A549 (cell line): Measurements from ENCODE around the gene ZCCHC10. TPM values are rescaled to one million over a fixed set of nuclear protein-coding genes. Genes with fewer than 3 reads are reported as not detected.
"Not testable (repeated sequence)": the region's sequence is repeated elsewhere in the genome, so short reads cannot be mapped to it uniquely, and the experiment has no call there.

Experiments used
- ATAC-seq, 2 experiments: fragments of 200-7000 bp in 1 of 2; fragments of >200 bp in 1 of 2; cut with Nextera tagmentation in 1 of 2; cut with Tn5 transposase in 1 of 2; 3 replicates each; pipeline versions ENCODE4 v1.8.0 to v1.9.1; 2018 to 2020; ENCODE audit warnings: mild to moderate bottlenecking in 1 of 2, moderate library complexity in 1 of 2
- CTCF ChIA-PET: fragments of 300-600 bp; sonication (Branson Sonifier 250); formaldehyde crosslinking; extraction: SDS; loops from one replicate; lab custom pipeline; 2021; ENCODE audit warnings: antibody characterized with exemption, inconsistent platforms; lab: Yijun Ruan, JAX
- POLR2A ChIA-PET: fragments of 350-600 bp; formaldehyde crosslinking; extraction: SDS; loops from one replicate; lab custom pipeline; 2021; ENCODE audit warnings: antibody characterized with exemption, inconsistent platforms; lab: Yijun Ruan, JAX
- DNase-seq, 2 experiments: peaks; one replicate each; pipeline versions ENCODE4 v3.0.0 to v3.0.0-alpha.2; 2011 to 2016; ENCODE audit warnings: low read depth in 1 of 2, low spot score in 1 of 2
- FAIRE-seq: peaks from 2 replicates; lab custom pipeline; 2011; peaks lifted over from hg19 to GRCh38; lab: Jason Lieb, UNC
- H3K27ac ChIP-seq, 2 experiments: fragments of >200 bp; sonication (Bioruptor Twin); formaldehyde crosslinking; 3 replicates each; pipeline ENCODE4 v1.5.1; 2016 to 2017
- H3K4me1 ChIP-seq: fragments of >200 bp; sonication (Bioruptor Twin); formaldehyde crosslinking; 3 replicates; pipeline ENCODE4 v1.6.1; 2016
- H3K4me2 ChIP-seq: fragments of >200 bp; sonication (Bioruptor Twin); formaldehyde crosslinking; 3 replicates; pipeline ENCODE4 v1.6.1; 2016
- H3K4me3 ChIP-seq: fragments of >200 bp; sonication (Bioruptor Twin); formaldehyde crosslinking; 3 replicates; pipeline ENCODE4 v1.5.1; 2016
- H3K9me3 ChIP-seq: fragments of >200 bp; sonication (Bioruptor Twin); formaldehyde crosslinking; 3 replicates; pipeline ENCODE4 v1.6.1; 2016
- ATOH8 ChIP-seq: fragments of 250-450 bp; sonication (Bioruptor Pico); IDR thresholded peaks from 2 replicates; pipeline ENCODE4 v1.5.0; 2020; ENCODE audit warnings: low read depth, mild to moderate bottlenecking, moderate library complexity
- CBX8 ChIP-seq: fragments of 200-600 bp; sonication (generic); IDR thresholded peaks from 2 replicates; pipeline ENCODE4 v1.6.1; 2016
- CEBPB ChIP-seq, 2 experiments: fragments of >200 bp in 1 of 2; sonication (Bioruptor Twin) in 1 of 2; formaldehyde crosslinking in 1 of 2; IDR thresholded peaks; 2 replicates each; pipeline ENCODE4 v1.6.1; 2012 to 2016
- CHD2 ChIP-seq: fragments of 150-350 bp; IDR thresholded peaks from 2 replicates; pipeline ENCODE4 v1.6.1; 2014; ENCODE audit warnings: low read length; ENCODE audit not compliant: partially characterized antibody
- CHD4 ChIP-seq: fragments of 200-600 bp; sonication (generic); IDR thresholded peaks from 2 replicates; pipeline ENCODE4 v1.6.1; 2016; ENCODE audit warnings: antibody characterized with exemption, mild to moderate bottlenecking, borderline replicate concordance
- EP300 ChIP-seq, 2 experiments: fragments of >200 bp; sonication (Bioruptor Twin); formaldehyde crosslinking; IDR thresholded peaks; 2 replicates in 1 of 2; 3 replicates in 1 of 2; pipeline ENCODE4 v1.6.1; 2016 to 2017
- ESRRA ChIP-seq: fragments of 150-350 bp; IDR thresholded peaks from 2 replicates; pipeline ENCODE4 v1.6.1; 2014; ENCODE audit warnings: mild to moderate bottlenecking, low read length, borderline replicate concordance
- FOSL2 ChIP-seq, 2 experiments: fragments of 450-650 bp in 1 of 2; fragments of >200 bp in 1 of 2; sonication (Bioruptor Twin) in 1 of 2; formaldehyde crosslinking; IDR thresholded peaks; 2 replicates each; pipeline versions ENCODE4 v1.5.0 to v1.6.1; 2016 to 2020; ENCODE audit warnings: mild to moderate bottlenecking in 1 of 2, moderate library complexity in 1 of 2
- FOXS1 ChIP-seq: fragments of 250-450 bp; sonication (Bioruptor Pico); IDR thresholded peaks from 2 replicates; pipeline ENCODE4 v1.5.0; 2020; ENCODE audit warnings: mild to moderate bottlenecking, moderate library complexity
- HMGXB4 ChIP-seq: fragments of 250-450 bp; sonication (Bioruptor Pico); IDR thresholded peaks from 2 replicates; pipeline ENCODE4 v1.5.0; 2021; ENCODE audit warnings: mild to moderate bottlenecking, moderate library complexity, borderline replicate concordance
- KDM1A ChIP-seq: fragments of 200-600 bp; sonication (generic); IDR thresholded peaks from 2 replicates; pipeline ENCODE4 v1.6.1; 2016; ENCODE audit warnings: low read depth, mild to moderate bottlenecking
- MAX ChIP-seq: IDR thresholded peaks from 2 replicates; pipeline ENCODE4 v1.6.1; 2012
- NFE2L2 ChIP-seq: fragments of 150-350 bp; conservative IDR thresholded peaks from 2 replicates; pipeline ENCODE4 v1.6.1; 2014; ENCODE audit warnings: low read length
- NR3C1 ChIP-seq: fragments of >200 bp; sonication (Bioruptor Twin); formaldehyde crosslinking; IDR thresholded peaks from 3 replicates; pipeline ENCODE4 v1.6.1; 2017
- PBX3 ChIP-seq: IDR thresholded peaks from 2 replicates; pipeline ENCODE4 v1.6.1; 2012
- PHF8 ChIP-seq: fragments of 200-600 bp; sonication (generic); IDR thresholded peaks from 2 replicates; pipeline ENCODE4 v1.6.1; 2016; ENCODE audit warnings: low read depth, mild to moderate bottlenecking, antibody characterized with exemption, moderate library complexity, borderline replicate concordance
- POLR2AphosphoS2 ChIP-seq: conservative IDR thresholded peaks from 2 replicates; pipeline ENCODE4 v1.6.1; 2012; ENCODE audit warnings: low read length, improper control_type of control experiment, inconsistent platforms
- RAD21 ChIP-seq, 2 experiments: fragments of >200 bp in 1 of 2; sonication (Bioruptor Twin) in 1 of 2; formaldehyde crosslinking in 1 of 2; IDR thresholded peaks in 1 of 2; conservative IDR thresholded peaks in 1 of 2; 2 replicates in 1 of 2; 3 replicates in 1 of 2; pipeline ENCODE4 v1.6.1; 2012 to 2018; ENCODE audit warnings: inconsistent platforms in 1 of 2
- RARB ChIP-seq: fragments of 250-450 bp; sonication (Bioruptor Pico); IDR thresholded peaks from 2 replicates; pipeline ENCODE4 v1.8.0; 2021; ENCODE audit warnings: mild to moderate bottlenecking, moderate library complexity
- RCOR1 ChIP-seq: fragments of 150-350 bp; IDR thresholded peaks from 2 replicates; pipeline ENCODE4 v1.6.1; 2014; ENCODE audit warnings: antibody characterized with exemption, low read length, low read depth
- RFX5 ChIP-seq: fragments of 450-650 bp; IDR thresholded peaks from 2 replicates; pipeline ENCODE4 v1.7.1; 2014; ENCODE audit warnings: antibody characterized with exemption, mild to moderate bottlenecking, moderate library complexity
- SMC3 ChIP-seq: fragments of >200 bp; sonication (Bioruptor Twin); formaldehyde crosslinking; IDR thresholded peaks from 3 replicates; pipeline ENCODE4 v1.6.1; 2018; ENCODE audit warnings: inconsistent platforms
- TP53 ChIP-seq: fragments of 250-450 bp; sonication (Bioruptor Pico); IDR thresholded peaks from 2 replicates; pipeline ENCODE4 v1.5.0; 2021; ENCODE audit warnings: mild to moderate bottlenecking, moderate library complexity
- ZC3H11A ChIP-seq: fragments of 450-650 bp; IDR thresholded peaks from 2 replicates; pipeline ENCODE4 v1.6.1; 2014; ENCODE audit warnings: antibody characterized with exemption, mild to moderate bottlenecking
- ZFP36 ChIP-seq: fragments of 450-650 bp; IDR thresholded peaks from 2 replicates; pipeline ENCODE4 v1.6.1; 2014; ENCODE audit warnings: borderline replicate concordance; ENCODE audit not compliant: partially characterized antibody
- WGBS: methylation state at CpG from one replicate; pipeline ENCODE4 v1.1.6; 2017; ENCODE audit errors: missing lambda C conversion rate; 5-methylcytosine and 5-hydroxymethylcytosine counted together
- polyA plus RNA-seq, 4 experiments: library from polyadenylated mRNA; depleted of rRNA in 3 of 4; stranded (reverse); fragments of >200 nt; fragmentation: RNase III in 1 of 4; extraction: RNeasy Plus Mini Kit Qiagen cat#74134 plus additional on column Dnase treatment in 1 of 4; gene quantifications; 2 replicates in 3 of 4; 3 replicates in 1 of 4; pipeline ENCODE4 v1.2.3, GENCODE V29; 2011 to 2017
- TF ChIP-seq, protein P1 (sequence below): fragments of >200 bp; sonication (Bioruptor Twin); formaldehyde crosslinking; IDR thresholded peaks from 2 replicates; pipeline ENCODE4 v1.6.1; 2016
- TF ChIP-seq, protein P2 (sequence below): IDR thresholded peaks from 2 replicates; pipeline ENCODE4 v1.6.1; 2012; ENCODE audit warnings: low read depth, borderline replicate concordance

ZCCHC10 gene
- polyA plus RNA-seq, 2 of the 4 experiments (the other 2 are of a cell fraction), result 28.3 to 45.7 TPM

- ChIA-PET POLR2A (interaction anchor here (0.6 to 1.2 kb wide), 2 partner anchors 17 to 25 kb away, joined by 3 to 6 read pairs; partner anchors contain the start of gene HSPA4), CTCF (no interaction called here)
- DNase-seq, result peak in 1 of 2 experiments; percentile 48
- Histone ChIP-seq H3K4me2 (peak overlapping the region; percentile 82), H3K27ac (peak overlapping the region; percentile 90 to 95), H3K4me3 (peak overlapping the region; percentile 63), H3K4me1 (peaks cover 17% of the 10 kb centered on the region), H3K9me3 (no peaks in the 10 kb centered on the region)
- peak; percentile 5 to 6; a peak in 4 of 6 replicates for ATAC-seq
- FAIRE-seq, result no peak
- no peak for TF ChIP-seq SMC3
- no peak for TF ChIP-seq FOSL2 (IDR thresholded peaks at IDR 0.05)
- no peak for TF ChIP-seq FOSL2 (CRISPR knock-in tag; IDR thresholded peaks at IDR 0.05)
- no peak for TF ChIP-seq CEBPB (IDR thresholded peaks at IDR 0.05)
- no peak for TF ChIP-seq POLR2AphosphoS2
- TF ChIP-seq ATOH8 (CRISPR knock-in tag), result no peak
- no peak for TF ChIP-seq CHD2
- TF ChIP-seq HMGXB4, result no peak
- no peak for TF ChIP-seq RFX5
- no peak for TF ChIP-seq EP300 (IDR thresholded peaks at IDR 0.05)
- TF ChIP-seq PBX3, result no peak
- TF ChIP-seq, protein P1, sequence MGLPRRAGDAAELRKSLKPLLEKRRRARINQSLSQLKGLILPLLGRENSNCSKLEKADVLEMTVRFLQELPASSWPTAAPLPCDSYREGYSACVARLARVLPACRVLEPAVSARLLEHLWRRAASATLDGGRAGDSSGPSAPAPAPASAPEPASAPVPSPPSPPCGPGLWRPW, result no peak
- TF ChIP-seq MAX, result no peak
- TF ChIP-seq NR3C1, result no peak
- no peak for TF ChIP-seq ESRRA
- TF ChIP-seq RCOR1, result no peak
- no peak for TF ChIP-seq PHF8
- no peak for TF ChIP-seq ZC3H11A
- no peak for TF ChIP-seq NFE2L2
- no peak for TF ChIP-seq KDM1A
- WGBS, result 4% methylated on average over 10 of the region's 15 CpGs
Measured at GRCh38 chr5:133026664-133027153, 360 bp upstream of the ZCCHC10 start.

GRCh38 chr5:133019471-133019870, 6.9 kb downstream of the ZCCHC10 start:
- H3K4me3 ChIP-seq, H3K9me3 ChIP-seq, DNase-seq, ATAC-seq, H3K27ac ChIP-seq, FAIRE-seq, H3K4me2 ChIP-seq, CTCF ChIA-PET: not testable (repeated sequence)
- 71% methylated on average over 7 of the region's 7 CpGs for WGBS
- POLR2A ChIA-PET, result interaction anchor here (1.4 kb wide), 1 partner anchor 56 kb away, joined by 3 read pairs; the partner anchor contains the start of gene AFF4
- peaks cover 20% of the 10 kb centered on the region for H3K4me1 ChIP-seq

DNA sequence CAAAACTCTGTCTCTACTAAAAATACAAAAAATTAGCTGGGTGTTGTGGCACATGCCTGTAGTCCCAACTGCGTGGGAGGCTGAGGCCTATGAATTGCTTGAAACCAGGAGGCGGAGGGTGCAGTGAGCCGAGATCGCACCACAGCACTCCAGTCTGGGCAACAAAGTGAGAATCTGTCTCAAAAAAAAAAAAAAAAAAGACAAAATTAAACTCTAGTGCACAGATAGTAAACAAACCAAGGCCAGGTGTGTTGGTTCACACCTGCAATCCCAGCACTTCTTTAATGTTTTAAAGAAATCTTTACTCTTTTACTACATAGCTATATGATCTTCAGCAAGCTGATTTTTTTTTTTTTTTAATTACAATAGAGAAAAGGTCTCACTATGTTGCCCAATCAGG, 8.4 kb downstream of the ZCCHC10 start:
- POLR2A ChIA-PET, result no interaction called here

More for the DNA sequence above, 8.4 kb downstream of the ZCCHC10 start:
- TF ChIP-seq PHF8 (no peak), EP300 (IDR thresholded peaks at IDR 0.05) (no peak), ESRRA (no peak), TP53 (no peak), RAD21 (conservative IDR thresholded peaks at IDR 0.05 in 1 of 2, IDR thresholded peaks at IDR 0.05 in 1 of 2) (no peak), FOSL2 (IDR thresholded peaks at IDR 0.05) (no peak), FOSL2 (CRISPR knock-in tag; IDR thresholded peaks at IDR 0.05) (no peak), NFE2L2 (no peak), RARB (CRISPR knock-in tag) (no peak), ZFP36 (no peak), CHD4 (no peak), FOXS1 (CRISPR knock-in tag) (no peak), RFX5 (no peak), CBX8 (no peak), SMC3 (no peak)
- TF ChIP-seq, protein P1, result no peak
- TF ChIP-seq, protein P2, sequence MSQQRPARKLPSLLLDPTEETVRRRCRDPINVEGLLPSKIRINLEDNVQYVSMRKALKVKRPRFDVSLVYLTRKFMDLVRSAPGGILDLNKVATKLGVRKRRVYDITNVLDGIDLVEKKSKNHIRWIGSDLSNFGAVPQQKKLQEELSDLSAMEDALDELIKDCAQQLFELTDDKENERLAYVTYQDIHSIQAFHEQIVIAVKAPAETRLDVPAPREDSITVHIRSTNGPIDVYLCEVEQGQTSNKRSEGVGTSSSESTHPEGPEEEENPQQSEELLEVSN, result no peak
- no peak overlapping the region for H3K4me2 ChIP-seq
- FAIRE-seq (no peak), DNase-seq (no peak), ATAC-seq (no peak)
- no peak overlapping the region for H3K27ac ChIP-seq
- peaks cover 20% of the 10 kb centered on the region for H3K4me1 ChIP-seq
- H3K9me3 ChIP-seq, result no peaks in the 10 kb centered on the region
- WGBS, result 75% methylated on average over 4 of the region's 4 CpGs
- CTCF ChIA-PET, result no interaction called here
- H3K4me3 ChIP-seq, result no peak overlapping the region
